ENCODE results near the gene GOLGB1. TPM values are rescaled to one million over a fixed set of nuclear protein-coding genes. Genes with fewer than 3 reads are reported as not detected.

The GOLGB1 gene
- total and polyA plus RNA-seq, 2 of the 4 experiments (the other 2 are of a cell fraction) = 13.3 to 30.3 TPM

DNA sequence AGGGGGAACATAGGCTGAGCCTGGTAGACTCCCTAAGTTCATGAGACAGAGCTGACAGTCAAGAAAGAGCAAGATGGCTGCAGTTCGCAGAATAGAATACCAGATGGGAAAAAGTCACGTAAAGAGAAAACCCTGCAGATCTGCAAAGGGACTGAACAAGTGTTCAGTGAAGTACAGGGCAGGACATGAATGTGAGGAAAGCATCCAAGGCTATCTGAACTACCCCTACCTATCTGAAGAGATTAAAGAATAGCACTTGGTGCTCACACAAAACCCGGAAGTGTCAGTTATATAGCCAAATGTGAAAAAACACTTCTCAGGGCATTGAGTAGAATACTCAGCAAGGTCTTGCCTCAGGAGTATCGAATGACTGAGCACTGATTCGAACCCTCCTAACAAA lies 44.0 kb downstream of the GOLGB1 start:
- H2BK120ac ChIP-seq (ENCODE audit: low read depth, low read length) = no peak overlapping the region

More for the DNA sequence above, 44.0 kb downstream of the GOLGB1 start:
- Histone ChIP-seq H3K4me3 (ENCODE audit: insufficient read depth, low read depth, low read length) (no peak overlapping the region), H4K20me1 (ENCODE audit: insufficient read depth, low read length) (no peaks in the 10 kb centered on the region), H3K56ac (ENCODE audit: extremely low read depth, insufficient read depth, low read length) (no peak overlapping the region), H3K4ac (ENCODE audit: low read depth, low read length) (no peak overlapping the region), H4K91ac (ENCODE audit: insufficient read depth, low read depth, low read length) (no peak overlapping the region), H3K23ac (ENCODE audit: low read depth, low read length) (no peak overlapping the region), H3K27me3 (ENCODE audit: control insufficient read depth, insufficient read depth, low read length) (no peaks in the 10 kb centered on the region), H3K9me3 (ENCODE audit: control insufficient read depth, insufficient read depth, low read length) (no peaks in the 10 kb centered on the region), H3K27ac (ENCODE audit: insufficient read depth, low read length) (no peak overlapping the region), H2AK9ac (replicated peaks; ENCODE audit: low read depth, low read length, poor library complexity) (no peak overlapping the region), H3K79me1 (ENCODE audit: low read depth in 1 of 2, low read length in 2 of 2) (peaks cover 7 to 15% of the 10 kb centered on the region in 2 experiments; a peak in 3 of 4 replicates), H2BK5ac (ENCODE audit: low read depth, low read length, poor library complexity, severe bottlenecking) (no peak overlapping the region), H3K4me2 (ENCODE audit: low read depth, low read length) (no peak overlapping the region), H3K9ac (ENCODE audit: low read depth, low read length) (no peak overlapping the region), H4K8ac (ENCODE audit: low read depth in 2 of 2, low read length in 2 of 2) (no peak overlapping the region), H2AK5ac (ENCODE audit: low read depth, low read length) (no peak overlapping the region), H3K14ac (replicated peaks; ENCODE audit: low read depth, low read length) (no peak overlapping the region), H3K4me1 (ENCODE audit: control insufficient read depth, insufficient read depth, low read length) (no peaks in the 10 kb centered on the region), H3K9me1 (ENCODE audit: insufficient read depth, low read length) (no peaks in the 10 kb centered on the region), H3K36me3 (ENCODE audit: control insufficient read depth, insufficient read depth, low read length) (peaks cover 14% of the 10 kb centered on the region), H3K18ac (ENCODE audit: low read depth, low read length) (no peak overlapping the region), H2AFZ (replicated peaks; ENCODE audit: low read length, poor library complexity) (no peak overlapping the region), H2BK15ac (ENCODE audit: low read depth, low read length) (no peak overlapping the region), H4K5ac (ENCODE audit: low read depth, low read length) (no peak overlapping the region), H2BK20ac (ENCODE audit: low read depth, low read length) (no peak overlapping the region)
- no peak for TF ChIP-seq MAZ (IDR thresholded peaks at IDR 0.05; ENCODE audit: borderline replicate concordance, low read depth, low read length)
- no peak for TF ChIP-seq NFE2L2 (IDR thresholded peaks at IDR 0.05; ENCODE audit: low read depth, low read length)
- TF ChIP-seq CEBPB (IDR thresholded peaks at IDR 0.05; ENCODE audit: low read depth, low read length) = no peak
- CTCF ChIA-PET = no interaction called here
- in situ Hi-C loops (cut with MboI; ENCODE audit: low sequenced_read_pairs) (no loop called here), intact Hi-C loops (cut with micrococcal nuclease) (no loop called here), dilution Hi-C loops (cut with HindIII; ENCODE audit: low sequenced_read_pairs, unreplicated experiment) (no loop called here)
- DNase-seq (peak; percentile 3), ATAC-seq (ENCODE audit: low read depth) (no peak)
- WGBS, 2 experiments (ENCODE audit: extremely low coverage in 2 of 2, insufficient read length in 1 of 2) = 100% methylated on average over 1 of the region's 5 CpGs; no CpG with 5 or more reads in 1 of the 2 experiments
- BruUV-seq (replicated peaks) = no TSS peak
- POLR2A ChIA-PET (ENCODE audit: unreplicated experiment) = no interaction called here
